GM23248 (cell line): ENCODE data around the gene SEPTIN2. TPM values are rescaled to one million over a fixed set of nuclear protein-coding genes. Genes with fewer than 3 reads are reported as not detected.

Experiments used
- DNase-seq: peaks from one replicate; pipeline ENCODE4 v3.0.0-alpha.2; 2015
- H2AFZ ChIP-seq: fragments of 200-600 bp; sonication (generic); 2 replicates; pipeline ENCODE4 v1.6.1; 2016; ENCODE audit warnings: antibody characterized with exemption
- H3F3A ChIP-seq: fragments of 200-600 bp; sonication (generic); 2 replicates; pipeline ENCODE4 v1.6.1; 2016; ENCODE audit warnings: mild to moderate bottlenecking, antibody characterized with exemption, mixed run types; ENCODE audit not compliant: insufficient read depth
- H3K27ac ChIP-seq: fragments of 200-600 bp; sonication (generic); 2 replicates; pipeline ENCODE4 v1.5.1; 2016; ENCODE audit warnings: mild to moderate bottlenecking
- H3K27me3 ChIP-seq: fragments of 200-600 bp; sonication (generic); replicated peaks from 2 replicates; pipeline ENCODE4 v1.6.1; 2016; ENCODE audit warnings: mild to moderate bottlenecking; ENCODE audit not compliant: insufficient read depth
- H3K36me3 ChIP-seq: fragments of 200-600 bp; sonication (generic); 2 replicates; pipeline ENCODE4 v1.6.1; 2016; ENCODE audit warnings: low read depth, mild to moderate bottlenecking
- H3K4me1 ChIP-seq: fragments of 200-600 bp; sonication (generic); 2 replicates; pipeline ENCODE4 v1.6.1; 2016; ENCODE audit warnings: mild to moderate bottlenecking; ENCODE audit not compliant: insufficient read depth
- H3K4me2 ChIP-seq: fragments of 200-600 bp; sonication (generic); one replicate; pipeline ENCODE4 v1.6.1; 2016; ENCODE audit warnings: mild to moderate bottlenecking; ENCODE audit not compliant: unreplicated experiment
- H3K4me3 ChIP-seq: fragments of 200-600 bp; sonication (generic); 2 replicates; pipeline ENCODE4 v1.5.1; 2016; ENCODE audit warnings: mild to moderate bottlenecking
- H3K79me2 ChIP-seq: fragments of 200-600 bp; sonication (generic); 2 replicates; pipeline ENCODE4 v1.6.1; 2016; ENCODE audit warnings: mild to moderate bottlenecking; ENCODE audit not compliant: insufficient read depth
- H3K9ac ChIP-seq: fragments of 200-600 bp; sonication (generic); 2 replicates; pipeline ENCODE4 v1.6.1; 2016; ENCODE audit warnings: mild to moderate bottlenecking
- H3K9me2 ChIP-seq: fragments of 200-600 bp; sonication (generic); 2 replicates; pipeline ENCODE4 v1.6.1; 2016; ENCODE audit warnings: mixed run types, mild to moderate bottlenecking, moderate library complexity; ENCODE audit not compliant: insufficient read depth
- H3K9me3 ChIP-seq: fragments of 200-600 bp; sonication (generic); one replicate; pipeline ENCODE4 v1.6.1; 2017; ENCODE audit warnings: low read depth
- H4K20me1 ChIP-seq: fragments of 200-600 bp; sonication (generic); 2 replicates; pipeline ENCODE4 v1.6.0; 2016; ENCODE audit not compliant: insufficient read depth
- EZH2 ChIP-seq: fragments of 200-600 bp; sonication (generic); IDR thresholded peaks from 2 replicates; pipeline ENCODE4 v1.6.1; 2018; ENCODE audit warnings: antibody characterized with exemption, mild to moderate bottlenecking; ENCODE audit not compliant: insufficient read depth, poor library complexity, severe bottlenecking
- EZH2phosphoT487 ChIP-seq: fragments of 200-600 bp; sonication (generic); IDR thresholded peaks from 2 replicates; pipeline ENCODE4 v1.6.1; 2018; ENCODE audit warnings: antibody characterized with exemption, moderate library complexity, mild to moderate bottlenecking, low read depth; ENCODE audit not compliant: insufficient read depth
- whole genome bisulfite sequencing, 2 experiments: methylation state at CpG; one replicate each; pipeline ENCODE4 v1.1.6; 2015 to 2017; ENCODE audit warnings: low lambda C conversion rate in 2 of 2, low coverage in 1 of 2; ENCODE audit errors: missing lambda C conversion rate in 2 of 2; 5-methylcytosine and 5-hydroxymethylcytosine counted together
- in situ Hi-C: fragments of 300-500 bp; cut with MboI; formaldehyde crosslinking; loops from 2 replicates; pipeline ENCODE4 v1.15.0; 2020
- polyA plus RNA-seq: library from polyadenylated mRNA; unstranded; fragments of >200 nt; fragmentation: Nextera tagmentation; extraction: Ambion mirVana; gene quantifications from 2 replicates; pipeline ENCODE4 v1.2.1, GENCODE V29; 2016
- total RNA-seq: library from RNA; depleted of rRNA; stranded (reverse); fragments of >200 nt; shearing (Covaris generic); gene quantifications from 2 replicates; pipeline ENCODE4 v1.2.3, GENCODE V29; 2014

Gene SEPTIN2
- total and polyA plus RNA-seq, 2 experiments from 2014 or later: 499 to 512 TPM

DNA sequence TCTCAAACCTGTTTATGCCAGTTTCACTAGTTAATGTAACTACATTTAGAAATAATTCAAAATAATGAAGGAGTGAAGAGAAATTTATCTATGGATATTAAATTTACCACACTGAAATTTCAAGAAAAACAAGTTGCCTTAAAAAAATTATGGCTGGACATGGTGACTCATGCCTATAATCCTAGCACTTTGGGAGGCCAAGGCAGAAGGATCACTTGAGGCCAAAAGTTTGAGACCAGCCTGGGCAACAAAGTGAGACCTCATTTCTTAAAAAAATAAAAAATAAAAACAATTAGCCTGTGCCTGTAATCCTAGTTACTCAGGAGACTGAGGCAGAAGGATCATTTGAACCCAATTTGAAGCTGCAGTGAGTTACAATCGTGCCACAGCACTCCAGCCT, 30.1 kb upstream of the SEPTIN2 start:
- 95 to 100% methylated on average over 1 of the region's 1 CpG for WGBS, 2 experiments
- Histone ChIP-seq H3K9me3 (no peaks in the 10 kb centered on the region), H4K20me1 (peaks cover 4% of the 10 kb centered on the region; the same call in 1 of the 2 replicates), H3K4me1 (no peaks in the 10 kb centered on the region), H3K4me3 (no peak overlapping the region), H3K79me2 (peaks cover 100% of the 10 kb centered on the region), H3F3A (peaks cover 8% of the 10 kb centered on the region; the same call in 1 of the 2 replicates), H3K27me3 (no peaks in the 10 kb centered on the region), H3K9me2 (no peaks in the 10 kb centered on the region), H2AFZ (no peak overlapping the region), H3K36me3 (no peaks in the 10 kb centered on the region), H3K4me2 (no peak overlapping the region), H3K9ac (no peak overlapping the region), H3K27ac (no peak overlapping the region)
- no peak for DNase-seq
- no peak for TF ChIP-seq EZH2phosphoT487
- no peak for TF ChIP-seq EZH2
- in situ Hi-C loops: no loop called here

DNA sequence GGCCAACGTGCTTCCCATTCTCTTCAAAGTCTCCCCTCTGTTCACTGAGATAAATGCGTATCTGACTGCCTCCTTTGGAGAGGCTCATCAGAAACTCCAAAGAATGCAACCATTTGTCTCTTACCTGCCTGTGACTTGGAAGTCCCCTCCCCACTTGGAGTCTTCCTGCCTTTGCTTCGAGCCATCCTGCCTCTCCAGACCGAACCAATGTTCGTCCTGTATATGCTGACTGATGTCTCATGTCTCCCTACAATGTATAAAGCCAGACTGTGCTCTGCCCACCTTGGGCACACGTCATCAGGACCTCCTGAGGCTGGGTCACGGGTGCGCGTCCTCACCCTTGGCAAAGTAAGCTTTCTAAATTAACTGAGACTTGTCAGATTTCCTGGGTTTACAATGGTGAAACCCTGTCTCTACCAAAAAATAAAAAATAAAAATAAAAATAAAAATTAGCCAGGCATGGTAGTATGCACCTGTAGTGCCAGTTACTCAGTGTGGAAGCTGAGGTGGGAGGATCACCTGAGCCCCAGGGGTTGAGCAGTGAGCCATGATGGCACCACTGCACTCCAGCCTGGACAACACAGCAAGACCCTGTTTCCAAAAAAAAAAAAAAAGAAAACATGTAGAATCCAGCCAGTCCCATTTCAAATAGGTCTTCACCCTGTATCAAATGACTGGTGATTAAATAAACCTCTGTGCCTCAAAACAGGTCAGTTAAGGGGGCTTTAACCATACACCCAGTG, 29.2 kb upstream of the SEPTIN2 start:
- Histone ChIP-seq H2AFZ (no peak overlapping the region), H3K27me3 (no peaks in the 10 kb centered on the region), H3F3A (peaks cover 8% of the 10 kb centered on the region; the same call in 1 of the 2 replicates), H3K9me2 (no peaks in the 10 kb centered on the region), H3K79me2 (peaks cover 100% of the 10 kb centered on the region), H3K4me3 (no peak overlapping the region), H3K9ac (no peak overlapping the region), H3K4me1 (no peaks in the 10 kb centered on the region), H3K27ac (no peak overlapping the region), H3K4me2 (no peak overlapping the region), H3K36me3 (no peaks in the 10 kb centered on the region), H3K9me3 (no peaks in the 10 kb centered on the region), H4K20me1 (peaks cover 4% of the 10 kb centered on the region; the same call in 1 of the 2 replicates)
- TF ChIP-seq EZH2phosphoT487 (no peak), EZH2 (no peak)
- DNase-seq: no peak
- in situ Hi-C loops: no loop called here
- WGBS, 2 experiments: 80 to 87% methylated on average over 9 of the region's 9 CpGs

DNA sequence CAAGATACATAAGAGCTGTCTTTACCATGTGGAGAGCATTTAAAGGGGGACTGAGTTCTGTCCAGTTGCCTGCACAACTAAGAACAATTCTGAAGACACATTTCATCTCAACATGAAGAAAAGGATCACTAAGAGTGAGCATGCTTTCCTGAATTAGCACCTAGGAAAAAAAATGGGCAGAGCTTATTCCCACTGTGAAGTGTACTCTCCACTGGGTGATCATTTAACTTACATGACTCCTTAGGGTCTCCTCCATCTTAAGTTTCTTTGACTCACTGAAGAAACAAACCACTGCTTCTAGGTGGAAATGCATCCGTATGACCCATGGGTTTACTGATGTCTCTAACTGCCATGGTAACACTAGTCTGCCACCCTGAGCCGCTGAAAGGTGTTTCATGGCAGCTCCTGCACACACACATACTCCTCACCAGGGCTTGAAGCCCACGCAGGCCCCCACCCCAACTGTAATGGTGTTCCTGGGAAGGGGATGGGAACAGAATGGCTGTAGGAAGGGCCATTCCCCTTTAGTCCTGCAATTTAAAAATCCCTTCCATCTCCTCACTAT, 27.3 kb upstream of the SEPTIN2 start:
- WGBS, 2 experiments: 94 to 98% methylated on average over 3 of the region's 3 CpGs
- H3K9me2 ChIP-seq: no peaks in the 10 kb centered on the region
- H2AFZ ChIP-seq: no peak overlapping the region
- no peak for DNase-seq
- H3K36me3 ChIP-seq: no peaks in the 10 kb centered on the region
- H3K4me1 ChIP-seq: 0 out of 2 replicates have a peak, but pooled peaks cover 3% of the 10 kb centered on the region
- no peak overlapping the region for H3K4me3 ChIP-seq
- TF ChIP-seq EZH2phosphoT487: no peak
- no peak for TF ChIP-seq EZH2
- no peaks in the 10 kb centered on the region for H3K9me3 ChIP-seq
- H3F3A ChIP-seq: peaks cover 5% of the 10 kb centered on the region
- peaks cover 100% of the 10 kb centered on the region for H3K79me2 ChIP-seq
- H3K27me3 ChIP-seq: no peaks in the 10 kb centered on the region
- no peak overlapping the region for H3K9ac ChIP-seq
- peaks cover 4% of the 10 kb centered on the region; the same call in 1 of the 2 replicates for H4K20me1 ChIP-seq
- H3K4me2 ChIP-seq: no peak overlapping the region
- in situ Hi-C loops: no loop called here
- no peak overlapping the region for H3K27ac ChIP-seq

DNA sequence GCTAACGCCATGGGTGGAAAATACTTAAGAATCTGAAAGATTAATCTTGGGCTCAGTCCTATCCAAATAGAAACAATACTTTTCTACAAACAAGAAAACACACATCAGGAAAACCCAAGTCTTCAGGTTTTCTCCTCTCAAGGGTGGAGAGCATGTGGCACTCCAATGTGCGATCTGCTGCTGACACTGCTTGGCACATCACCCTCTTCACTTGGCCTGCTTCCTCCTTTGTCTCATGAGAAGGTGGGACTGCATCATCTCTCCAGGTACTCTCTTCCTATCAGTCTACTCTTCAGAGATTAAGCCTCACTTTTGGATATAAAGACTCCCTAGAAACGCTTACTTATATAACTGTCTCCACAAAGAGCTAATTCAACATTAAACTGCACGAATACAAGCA, 26.7 kb upstream of the SEPTIN2 start:
- in situ Hi-C loops: no loop called here
- no peak overlapping the region for H3K4me3 ChIP-seq
- H3K4me2 ChIP-seq: no peak overlapping the region
- H3K4me1 ChIP-seq: 0 out of 2 replicates have a peak, but pooled peaks cover 9% of the 10 kb centered on the region
- TF ChIP-seq EZH2phosphoT487 (no peak), EZH2 (no peak)
- H3K9me2 ChIP-seq: no peaks in the 10 kb centered on the region
- H3K79me2 ChIP-seq: peaks cover 100% of the 10 kb centered on the region
- H3K36me3 ChIP-seq: no peaks in the 10 kb centered on the region
- H3F3A ChIP-seq: peaks cover 5% of the 10 kb centered on the region
- H4K20me1 ChIP-seq: peaks cover 4% of the 10 kb centered on the region; the same call in 1 of the 2 replicates
- no peaks in the 10 kb centered on the region for H3K9me3 ChIP-seq
- peak; percentile 7 for DNase-seq
- H3K27ac ChIP-seq: no peak overlapping the region
- WGBS, 2 experiments: 69 to 73% methylated on average over 4 of the region's 4 CpGs
- H3K27me3 ChIP-seq: no peaks in the 10 kb centered on the region
- no peak overlapping the region for H3K9ac ChIP-seq
- H2AFZ ChIP-seq: no peak overlapping the region
